SJSA1 (cell line): ENCODE measurements around the gene POU6F2. TPM values are rescaled to one million over a fixed set of nuclear protein-coding genes. Genes with fewer than 3 reads are reported as not detected.

Source experiments
- DNase-seq, 2 experiments: peaks; one replicate each; pipeline ENCODE4 v3.0.0-alpha.2; 2015 to 2020; ENCODE audit warnings: low spot score in 2 of 2, low read depth in 1 of 2
- H3K27ac ChIP-seq: fragments of 250-450 bp; sonication (Bioruptor Pico); 2 replicates; pipeline ENCODE4 v1.5.1; 2020; ENCODE audit warnings: mild to moderate bottlenecking, moderate library complexity
- H3K27me3 ChIP-seq: fragments of 250-450 bp; sonication (Bioruptor Pico); replicated peaks from 2 replicates; pipeline ENCODE4 v1.5.1; 2020; ENCODE audit warnings: mild to moderate bottlenecking, moderate library complexity
- H3K36me3 ChIP-seq: fragments of 250-450 bp; sonication (Bioruptor Pico); 2 replicates; pipeline ENCODE4 v1.5.1; 2020; ENCODE audit warnings: mild to moderate bottlenecking
- H3K4me1 ChIP-seq: fragments of 250-450 bp; sonication (Bioruptor Pico); replicated peaks from 2 replicates; pipeline ENCODE4 v1.6.1; 2021; ENCODE audit warnings: mild to moderate bottlenecking
- H3K4me3 ChIP-seq: fragments of 250-450 bp; sonication (Bioruptor Pico); 2 replicates; pipeline ENCODE4 v1.5.1; 2020; ENCODE audit warnings: mild to moderate bottlenecking
- H3K9me3 ChIP-seq: fragments of 250-450 bp; sonication (Bioruptor Pico); replicated peaks from 2 replicates; pipeline ENCODE4 v1.5.1; 2020; ENCODE audit warnings: mild to moderate bottlenecking
- total RNA-seq: library from RNA; depleted of rRNA; stranded (reverse); fragments of >200 nt; shearing (Covaris generic); gene quantifications from 2 replicates; pipeline ENCODE4 v1.2.3, GENCODE V29; 2014

POU6F2 gene
- total RNA-seq, 1 experiment from 2014 or later: not detected

DNA sequence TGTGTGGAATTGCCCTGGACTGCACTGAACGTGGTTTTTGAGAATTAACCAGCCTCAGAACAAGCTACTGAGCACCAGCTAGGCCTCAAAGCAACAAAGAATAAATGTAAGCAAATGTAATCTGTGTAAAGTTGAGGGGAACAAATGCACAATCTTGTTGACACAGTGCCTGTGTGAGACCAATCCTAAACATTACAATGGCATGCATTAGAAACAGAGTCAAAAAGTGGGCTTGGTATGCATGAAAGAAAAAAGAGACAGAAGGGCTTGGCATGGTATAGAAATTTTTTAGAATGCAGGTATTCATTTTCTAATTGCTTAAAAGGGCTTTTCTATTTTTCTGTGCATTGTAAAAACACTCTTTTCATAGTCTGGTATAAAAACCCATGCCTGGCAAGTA, 224.3 kb downstream of the POU6F2 start:
- Histone ChIP-seq H3K36me3 (no peaks in the 10 kb centered on the region), H3K27ac (no peak overlapping the region), H3K27me3 (no peaks in the 10 kb centered on the region), H3K4me1 (no peaks in the 10 kb centered on the region), H3K9me3 (no peaks in the 10 kb centered on the region), H3K4me3 (no peak overlapping the region)
- no peak for DNase-seq

DNA sequence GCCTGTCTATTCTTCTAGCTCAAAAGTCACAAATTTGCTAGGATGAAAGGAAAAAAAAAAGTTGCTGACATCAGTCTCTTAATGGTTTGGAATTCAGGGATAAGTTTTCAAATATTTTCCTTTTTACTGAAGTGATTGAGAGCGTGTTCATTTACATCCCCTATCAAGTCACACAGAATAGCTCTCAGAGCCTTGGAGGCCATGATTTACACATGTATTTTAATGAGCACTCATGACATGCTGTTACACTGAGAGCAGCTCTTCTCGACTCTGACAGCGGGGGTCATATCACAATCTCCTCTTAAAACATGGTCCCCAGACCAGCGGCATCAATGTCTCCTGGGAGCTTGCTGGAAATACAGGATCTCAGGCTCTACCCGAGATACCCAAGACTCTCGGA, 232.7 kb downstream of the POU6F2 start:
- no peaks in the 10 kb centered on the region for H3K4me1 ChIP-seq
- H3K4me3 ChIP-seq: no peak overlapping the region
- H3K27me3 ChIP-seq: no peaks in the 10 kb centered on the region
- no peaks in the 10 kb centered on the region for H3K9me3 ChIP-seq
- DNase-seq: no peak
- H3K36me3 ChIP-seq: no peaks in the 10 kb centered on the region
- H3K27ac ChIP-seq: no peak overlapping the region

DNA sequence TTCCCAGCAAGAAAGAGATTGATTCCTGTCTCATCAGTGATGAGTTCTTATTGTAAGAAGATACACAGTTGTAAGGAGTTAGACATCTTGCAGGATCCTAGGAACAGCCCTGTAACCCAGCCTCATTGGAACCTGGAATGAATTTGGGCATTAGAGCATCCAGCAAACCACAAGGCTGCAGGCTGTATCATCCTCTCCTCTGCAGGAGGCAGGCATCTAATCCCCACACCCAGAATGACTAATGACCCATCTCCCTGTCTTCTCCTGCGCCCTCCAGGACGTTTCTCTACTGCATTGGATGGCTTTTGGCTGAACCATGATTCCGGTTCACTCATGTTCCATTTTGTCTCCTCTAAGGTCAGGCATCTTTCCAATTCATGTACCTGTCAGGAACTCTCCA, 233.9 kb downstream of the POU6F2 start:
- no peak overlapping the region for H3K27ac ChIP-seq
- H3K4me3 ChIP-seq: no peak overlapping the region
- no peaks in the 10 kb centered on the region for H3K27me3 ChIP-seq
- no peaks in the 10 kb centered on the region for H3K9me3 ChIP-seq
- DNase-seq: no peak
- H3K36me3 ChIP-seq: no peaks in the 10 kb centered on the region
- no peaks in the 10 kb centered on the region for H3K4me1 ChIP-seq

GRCh38 chr7:39212876-39213275, 235.2 kb downstream of the POU6F2 start:
- Histone ChIP-seq H3K4me3 (no peak overlapping the region), H3K36me3 (no peaks in the 10 kb centered on the region), H3K27ac (no peak overlapping the region), H3K9me3 (no peaks in the 10 kb centered on the region), H3K27me3 (no peaks in the 10 kb centered on the region), H3K4me1 (no peaks in the 10 kb centered on the region)
- no peak for DNase-seq

GRCh38 chr7:39217783-39218182, 240.1 kb downstream of the POU6F2 start:
- H3K27me3 ChIP-seq: no peaks in the 10 kb centered on the region
- DNase-seq: no peak
- H3K9me3 ChIP-seq: no peaks in the 10 kb centered on the region

GRCh38 chr7:39219869-39220268, 242.2 kb downstream of the POU6F2 start:
- no peak for DNase-seq
- H3K36me3 ChIP-seq: no peaks in the 10 kb centered on the region
- no peaks in the 10 kb centered on the region for H3K9me3 ChIP-seq
- H3K27ac ChIP-seq: no peak overlapping the region
- H3K4me3 ChIP-seq: no peak overlapping the region
- no peaks in the 10 kb centered on the region for H3K4me1 ChIP-seq
- no peaks in the 10 kb centered on the region for H3K27me3 ChIP-seq

More at GRCh38 chr7:39217783-39218182, 240.1 kb downstream of the POU6F2 start:
- Histone ChIP-seq H3K36me3 (no peaks in the 10 kb centered on the region), H3K27ac (no peak overlapping the region), H3K4me1 (no peaks in the 10 kb centered on the region), H3K4me3 (no peak overlapping the region)

DNA sequence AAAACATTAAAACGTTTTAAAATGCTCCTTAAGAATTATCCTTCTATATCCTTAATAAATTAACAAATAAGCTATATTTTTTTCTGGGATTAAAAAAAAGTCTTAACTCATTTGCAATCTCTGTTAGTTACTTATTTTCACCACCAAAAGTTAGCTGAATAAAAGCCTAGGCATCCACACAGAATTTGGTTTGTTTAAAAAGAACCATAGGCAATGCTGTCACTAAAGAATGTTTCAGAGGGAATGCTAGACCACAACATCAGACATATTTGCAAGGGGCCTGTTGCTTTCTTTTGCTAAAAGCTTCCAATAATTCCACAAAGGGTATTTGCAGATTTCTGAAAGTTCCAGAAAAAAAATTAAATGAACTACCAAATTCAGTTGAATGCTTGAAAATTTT, 244.2 kb downstream of the POU6F2 start:
- H3K4me3 ChIP-seq: no peak overlapping the region
- H3K9me3 ChIP-seq: no peaks in the 10 kb centered on the region
- H3K4me1 ChIP-seq: no peaks in the 10 kb centered on the region
- no peak overlapping the region for H3K27ac ChIP-seq
- DNase-seq: no peak
- no peaks in the 10 kb centered on the region for H3K36me3 ChIP-seq
- H3K27me3 ChIP-seq: no peaks in the 10 kb centered on the region

- no peaks in the 10 kb centered on the region for H3K36me3 ChIP-seq
- no peak overlapping the region for H3K27ac ChIP-seq
- H3K4me1 ChIP-seq: peaks cover 7% of the 10 kb centered on the region; the same call in 1 of the 2 replicates
- DNase-seq: peak in 1 of 2 experiments; percentile 25
- H3K4me3 ChIP-seq: no peak overlapping the region
- H3K27me3 ChIP-seq: no peaks in the 10 kb centered on the region
- no peaks in the 10 kb centered on the region for H3K9me3 ChIP-seq
Measured at GRCh38 chr7:39228946-39229345, 251.2 kb downstream of the POU6F2 start.

GRCh38 chr7:39233851-39234529, 256.3 kb downstream of the POU6F2 start:
- Histone ChIP-seq H3K9me3 (no peaks in the 10 kb centered on the region), H3K27ac (no peak overlapping the region), H3K27me3 (no peaks in the 10 kb centered on the region), H3K36me3 (no peaks in the 10 kb centered on the region), H3K4me1 (peaks cover 9% of the 10 kb centered on the region; the same call in 1 of the 2 replicates), H3K4me3 (no peak overlapping the region)
- no peak for DNase-seq

GRCh38 chr7:39238234-39238869, 260.6 kb downstream of the POU6F2 start:
- DNase-seq: no peak
- Histone ChIP-seq H3K4me3 (no peak overlapping the region), H3K27me3 (no peaks in the 10 kb centered on the region), H3K4me1 (peaks cover 13% of the 10 kb centered on the region; the same call in 1 of the 2 replicates), H3K27ac (no peak overlapping the region), H3K36me3 (no peaks in the 10 kb centered on the region), H3K9me3 (no peaks in the 10 kb centered on the region)

DNA sequence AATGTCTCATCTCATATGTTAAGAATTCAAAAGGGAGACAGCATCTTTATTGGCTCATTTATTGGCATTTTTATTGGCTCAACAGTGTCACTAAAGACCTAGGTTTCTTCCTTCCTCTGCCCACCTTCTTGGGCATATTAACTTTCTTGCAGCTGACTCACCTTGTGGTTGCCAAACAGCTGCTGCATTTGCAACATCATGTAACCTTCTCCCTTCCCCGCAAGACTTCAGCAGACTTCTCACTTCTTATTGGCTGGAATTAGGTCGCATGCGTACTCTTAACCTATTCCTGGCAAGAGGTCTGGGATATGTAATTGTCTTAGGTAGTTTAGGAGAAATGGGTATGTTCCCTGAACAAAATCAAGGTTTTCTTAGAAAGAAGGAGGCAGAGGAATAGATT, 263.2 kb downstream of the POU6F2 start:
- DNase-seq: no peak
- H3K36me3 ChIP-seq: no peaks in the 10 kb centered on the region
- H3K9me3 ChIP-seq: no peaks in the 10 kb centered on the region
- no peak overlapping the region for H3K4me3 ChIP-seq
- peaks cover 13% of the 10 kb centered on the region; the same call in 1 of the 2 replicates for H3K4me1 ChIP-seq
- H3K27me3 ChIP-seq: no peaks in the 10 kb centered on the region
- no peak overlapping the region for H3K27ac ChIP-seq

GRCh38 chr7:39247576-39247975, 269.9 kb downstream of the POU6F2 start:
- Histone ChIP-seq H3K4me3 (no peak overlapping the region), H3K4me1 (peaks cover 47% of the 10 kb centered on the region), H3K9me3 (no peaks in the 10 kb centered on the region), H3K27ac (peak overlapping the region; percentile 53), H3K36me3 (no peaks in the 10 kb centered on the region), H3K27me3 (no peaks in the 10 kb centered on the region)
- no peak for DNase-seq

GRCh38 chr7:39248041-39248691, 270.5 kb downstream of the POU6F2 start:
- Histone ChIP-seq H3K27ac (peak overlapping the region; percentile 53), H3K4me1 (peaks cover 51% of the 10 kb centered on the region), H3K27me3 (no peaks in the 10 kb centered on the region), H3K4me3 (no peak overlapping the region), H3K36me3 (no peaks in the 10 kb centered on the region), H3K9me3 (no peaks in the 10 kb centered on the region)
- peak in 1 of 2 experiments; percentile 58 for DNase-seq

DNA sequence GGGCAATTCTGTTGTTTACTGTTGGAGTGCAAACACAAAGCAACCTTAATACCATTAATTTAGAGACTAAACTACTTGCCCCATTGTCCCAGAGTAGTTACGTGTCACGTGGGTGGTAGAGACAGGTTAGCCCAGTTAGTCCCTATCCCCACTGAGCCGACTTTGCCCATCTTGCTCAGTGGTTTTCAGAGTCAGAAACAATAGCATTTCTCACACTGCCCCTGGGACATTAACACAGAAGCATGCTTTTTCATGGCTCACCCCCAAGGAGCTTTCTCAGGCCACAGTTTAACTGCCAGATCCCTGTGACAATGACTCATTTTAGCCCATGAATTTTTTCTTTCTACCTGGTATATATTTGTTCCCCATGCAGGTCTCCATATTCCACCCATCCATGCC, 271.0 kb downstream of the POU6F2 start:
- Histone ChIP-seq H3K36me3 (no peaks in the 10 kb centered on the region), H3K9me3 (no peaks in the 10 kb centered on the region), H3K4me1 (peaks cover 56% of the 10 kb centered on the region), H3K4me3 (no peak overlapping the region), H3K27me3 (no peaks in the 10 kb centered on the region), H3K27ac (peak overlapping the region; percentile 53)
- DNase-seq: peak; percentile 57 to 73
